GM21576 (cell line): ENCODE results near the gene ERRFI1.

ENCODE experiments used
- ATAC-seq: cut with Tn5 transposase; IDR thresholded peaks from one replicate; pipeline ENCODE4 v1.9.1; 2021; ENCODE audit warnings: mild to moderate bottlenecking, moderate library complexity; ENCODE audit not compliant: unreplicated experiment

Gene ERRFI1

GRCh38 chr1:8046391-8046790, 20.3 kb upstream of the ERRFI1 start:
- ATAC-seq = no peak

- no peak for ATAC-seq
Measured at GRCh38 chr1:8043621-8044020, 17.5 kb upstream of the ERRFI1 start.

- no peak for ATAC-seq
Measured at GRCh38 chr1:8042134-8042533, 16.0 kb upstream of the ERRFI1 start.

GRCh38 chr1:8040586-8040985, 14.5 kb upstream of the ERRFI1 start:
- ATAC-seq = no peak

GRCh38 chr1:8039071-8039470, 13.0 kb upstream of the ERRFI1 start:
- ATAC-seq = no peak

- ATAC-seq = no peak
Measured at GRCh38 chr1:8035289-8035688, 9.2 kb upstream of the ERRFI1 start.

GRCh38 chr1:8033322-8033721, 7.2 kb upstream of the ERRFI1 start:
- ATAC-seq = no peak

- no peak for ATAC-seq
Measured at GRCh38 chr1:8032366-8032910, 6.3 kb upstream of the ERRFI1 start.

GRCh38 chr1:8031176-8031785, 5.2 kb upstream of the ERRFI1 start:
- ATAC-seq = no peak

GRCh38 chr1:8028571-8028910, 2.4 kb upstream of the ERRFI1 start:
- ATAC-seq = no peak

- ATAC-seq = no peak
Measured at GRCh38 chr1:8027748-8028570, 1.9 kb upstream of the ERRFI1 start.

- ATAC-seq = no peak
Measured at GRCh38 chr1:8026976-8027747, 1.1 kb upstream of the ERRFI1 start.

- ATAC-seq = peak; percentile 15
Measured at GRCh38 chr1:8025671-8026144, 401 bp downstream of the ERRFI1 start.

GRCh38 chr1:8025061-8025670, 943 bp downstream of the ERRFI1 start:
- ATAC-seq = no peak

- ATAC-seq = no peak
Measured at GRCh38 chr1:8024329-8024728, 1.8 kb downstream of the ERRFI1 start.

- ATAC-seq = no peak
Measured at GRCh38 chr1:8023995-8024313, 2.2 kb downstream of the ERRFI1 start.

- ATAC-seq = no peak
Measured at GRCh38 chr1:8023287-8023994, 2.7 kb downstream of the ERRFI1 start.

- ATAC-seq = no peak
Measured at GRCh38 chr1:8022395-8023286, 3.5 kb downstream of the ERRFI1 start.

GRCh38 chr1:8021676-8022266, 4.3 kb downstream of the ERRFI1 start:
- ATAC-seq = no peak
